Endothelial cell of umbilical vein (primary cell): ENCODE data around the gene PDSS2. TPM values are rescaled to one million over a fixed set of nuclear protein-coding genes. Genes with fewer than 3 reads are reported as not detected.

Source experiments
- BruUV-seq: library from RNA; stranded (reverse); fragments of 400-500 nt; replicated peaks from 2 replicates; lab custom pipeline; 2021; lab: Mats Ljungman, UMichigan
- CTCF ChIA-PET: fragments of 300-600, 350-600 bp; sonication (Branson Sonifier 250); formaldehyde crosslinking; loops from one replicate; lab custom pipeline; 2021; ENCODE audit warnings: antibody characterized with exemption, inconsistent platforms; lab: Charles Lee
- POLR2A ChIA-PET: fragments of 300-600, 350-600 bp; sonication (Branson Sonifier 250); formaldehyde crosslinking; loops from one replicate; lab custom pipeline; 2021; ENCODE audit warnings: antibody characterized with exemption, inconsistent platforms; lab: Charles Lee
- DNase-seq: peaks from one replicate; pipeline ENCODE4 v3.0.0-alpha.2; 2011; ENCODE audit warnings: low read depth, low spot score
- FAIRE-seq: peaks from 2 replicates; lab custom pipeline; 2011; peaks lifted over from hg19 to GRCh38; lab: Jason Lieb, UNC
- H2AFZ ChIP-seq: 2 replicates; pipeline ENCODE4 v1.6.0; 2012; ENCODE audit warnings: low read depth, low read length, control low read depth, inconsistent platforms
- H3K27ac ChIP-seq: 2 replicates; pipeline ENCODE4 v1.5.1; 2011; ENCODE audit warnings: low read depth, mild to moderate bottlenecking, control low read depth, low read length, moderate library complexity; ENCODE audit not compliant: insufficient read depth
- H3K27me3 ChIP-seq, 2 experiments: 2 replicates each; pipeline versions ENCODE4 v1.6.0 to v1.6.1; 2011; ENCODE audit warnings: low read length in 2 of 2, mixed read lengths in 1 of 2; ENCODE audit not compliant: control insufficient read depth in 2 of 2, insufficient read depth in 2 of 2
- H3K36me3 ChIP-seq, 2 experiments: 2 replicates in 1 of 2; 3 replicates in 1 of 2; pipeline ENCODE4 v1.5.1; 2011; ENCODE audit warnings: low read length in 2 of 2, mild to moderate bottlenecking in 1 of 2, moderate library complexity in 1 of 2; ENCODE audit not compliant: control insufficient read depth in 2 of 2, insufficient read depth in 2 of 2; ENCODE audit errors: extremely low read depth in 1 of 2
- H3K4me1 ChIP-seq: 3 replicates; pipeline ENCODE4 v1.5.1; 2011; ENCODE audit warnings: mild to moderate bottlenecking, low read length; ENCODE audit not compliant: control insufficient read depth, insufficient read depth; ENCODE audit errors: extremely low read depth
- H3K4me2 ChIP-seq: 2 replicates; pipeline ENCODE4 v1.6.1; 2011; ENCODE audit warnings: low read length, control low read depth, mixed read lengths; ENCODE audit not compliant: insufficient read depth
- H3K4me3 ChIP-seq, 3 experiments: fragments of 200-600 bp in 1 of 3; sonication (generic), shearing (Covaris generic) in 1 of 3; replicated peaks in 1 of 3; 2 replicates each; pipeline ENCODE4 v1.5.1; 2011 to 2016; ENCODE audit warnings: control low read depth in 3 of 3, low read length in 3 of 3, mild to moderate bottlenecking in 2 of 3, inconsistent platforms in 1 of 3, low read depth in 1 of 3, moderate library complexity in 1 of 3; ENCODE audit not compliant: insufficient read depth in 1 of 3
- H3K79me2 ChIP-seq: 2 replicates; pipeline ENCODE4 v1.6.0; 2012; ENCODE audit warnings: low read length, inconsistent platforms; ENCODE audit not compliant: control insufficient read depth, insufficient read depth
- H3K9ac ChIP-seq: replicated peaks from 2 replicates; pipeline ENCODE3; 2011; ENCODE audit warnings: low read length, control low read depth; ENCODE audit not compliant: insufficient read depth; ENCODE audit errors: extremely low read depth
- H3K9me1 ChIP-seq: replicated peaks from 3 replicates; pipeline ENCODE4 v1.6.0; 2011; ENCODE audit warnings: mild to moderate bottlenecking, low read length; ENCODE audit not compliant: control insufficient read depth, insufficient read depth; ENCODE audit errors: extremely low read depth
- H3K9me3 ChIP-seq: replicated peaks from 2 replicates; pipeline ENCODE4 v1.5.1; 2012; ENCODE audit warnings: low read length, inconsistent platforms; ENCODE audit not compliant: control insufficient read depth, insufficient read depth
- H4K20me1 ChIP-seq: replicated peaks from 2 replicates; pipeline ENCODE3; 2011; ENCODE audit warnings: mild to moderate bottlenecking, low read length; ENCODE audit not compliant: control insufficient read depth, insufficient read depth; ENCODE audit errors: extremely low read depth
- EZH2 ChIP-seq: IDR thresholded peaks from 2 replicates; pipeline ENCODE4 v1.6.1; 2012; ENCODE audit warnings: borderline replicate concordance, low read depth, mild to moderate bottlenecking, moderate library complexity, low read length, inconsistent platforms; ENCODE audit not compliant: severe bottlenecking
- FOS ChIP-seq: IDR thresholded peaks from 2 replicates; pipeline ENCODE4 v1.6.1; 2011; ENCODE audit warnings: mild to moderate bottlenecking, low read length, moderate library complexity, borderline replicate concordance; ENCODE audit not compliant: insufficient read depth
- GATA2 ChIP-seq: IDR thresholded peaks from 2 replicates; pipeline ENCODE4 v1.7.0; 2011; ENCODE audit warnings: low read depth, mild to moderate bottlenecking, moderate library complexity, mixed read lengths, low read length; ENCODE audit not compliant: insufficient read length, insufficient read depth
- JUN ChIP-seq: IDR thresholded peaks from 2 replicates; pipeline ENCODE4 v1.6.1; 2011; ENCODE audit warnings: borderline replicate concordance, low read depth; ENCODE audit not compliant: insufficient read length, insufficient read depth
- MAX ChIP-seq: IDR thresholded peaks from 2 replicates; pipeline ENCODE4 v1.6.1; 2011; ENCODE audit not compliant: insufficient read depth, insufficient read length
- MYC ChIP-seq: IDR thresholded peaks from one replicate; pipeline ENCODE4 v1.6.1; 2011; ENCODE audit warnings: mild to moderate bottlenecking, low read depth, low read length
- POLR2A ChIP-seq: IDR thresholded peaks from 2 replicates; pipeline ENCODE4 v1.6.1; 2012; ENCODE audit warnings: low read depth, mild to moderate bottlenecking, control low read depth, low read length
- POLR2AphosphoS5 ChIP-seq: IDR thresholded peaks from 2 replicates; pipeline ENCODE4 v1.6.1; 2012; ENCODE audit warnings: low read depth, mild to moderate bottlenecking, control low read depth, low read length, moderate library complexity; ENCODE audit not compliant: insufficient read depth
- dilution Hi-C: fragments of 300-500 bp; cut with MboI; formaldehyde crosslinking; loops from one replicate; pipeline ENCODE4 v1.15.0; 2019; ENCODE audit warnings: low sequenced_read_pairs; ENCODE audit not compliant: extremely low pct_ligation_motif_present
- intact Hi-C: fragments of 100-400 bp; cut with micrococcal nuclease; formaldehyde crosslinking; loops from one replicate; pipeline ENCODE4 v1.10.0; 2022
- polyA plus RNA-seq, 4 experiments: library from polyadenylated mRNA; depleted of rRNA in 3 of 4; stranded (reverse) in 3 of 4; unstranded in 1 of 4; fragments of >200 nt; gene quantifications; 2 replicates each; pipeline versions ENCODE4 v1.2.1 to v1.2.3, GENCODE V29; 2011 to 2012; ENCODE audit warnings: missing spikeins in 1 of 4
- total RNA-seq: library from RNA; stranded (reverse); gene quantifications from 2 replicates; pipeline ENCODE4 v1.2.3, GENCODE V29; 2021
- TF ChIP-seq, protein P1 (sequence below), 2 donors: IDR thresholded peaks; 1 replicate in 1 of 2; 2 replicates in 1 of 2; pipeline ENCODE4 v1.5.1; 2011; ENCODE audit warnings: low read length in 2 of 2, mild to moderate bottlenecking in 2 of 2, moderate library complexity in 2 of 2, control low read depth in 1 of 2, inconsistent platforms in 1 of 2, low read depth in 1 of 2; ENCODE audit not compliant: insufficient read depth in 1 of 2; ENCODE audit errors: extremely low read depth in 1 of 2

The PDSS2 gene
- total and polyA plus RNA-seq, 2 donors (not counting 3 experiments of a cell fraction or from before 2014, with no cell fraction given) = 7.6 to 9.3 TPM

GRCh38 chr6:107506145-107506544 lies 46.8 kb upstream of the PDSS2 start:
- H3K36me3 ChIP-seq = no peaks in the 10 kb centered on the region
- no TSS peak for BruUV-seq
- H3K4me2 ChIP-seq = no peak overlapping the region
- POLR2A ChIA-PET = no interaction called here
- dilution Hi-C loops (no loop called here), intact Hi-C loops (no loop called here)
- CTCF ChIA-PET = no interaction called here
- no peak overlapping the region for H3K4me3 ChIP-seq
- no peak overlapping the region for H3K27ac ChIP-seq
- H3K9ac ChIP-seq = no peak overlapping the region
- TF ChIP-seq, protein P1, sequence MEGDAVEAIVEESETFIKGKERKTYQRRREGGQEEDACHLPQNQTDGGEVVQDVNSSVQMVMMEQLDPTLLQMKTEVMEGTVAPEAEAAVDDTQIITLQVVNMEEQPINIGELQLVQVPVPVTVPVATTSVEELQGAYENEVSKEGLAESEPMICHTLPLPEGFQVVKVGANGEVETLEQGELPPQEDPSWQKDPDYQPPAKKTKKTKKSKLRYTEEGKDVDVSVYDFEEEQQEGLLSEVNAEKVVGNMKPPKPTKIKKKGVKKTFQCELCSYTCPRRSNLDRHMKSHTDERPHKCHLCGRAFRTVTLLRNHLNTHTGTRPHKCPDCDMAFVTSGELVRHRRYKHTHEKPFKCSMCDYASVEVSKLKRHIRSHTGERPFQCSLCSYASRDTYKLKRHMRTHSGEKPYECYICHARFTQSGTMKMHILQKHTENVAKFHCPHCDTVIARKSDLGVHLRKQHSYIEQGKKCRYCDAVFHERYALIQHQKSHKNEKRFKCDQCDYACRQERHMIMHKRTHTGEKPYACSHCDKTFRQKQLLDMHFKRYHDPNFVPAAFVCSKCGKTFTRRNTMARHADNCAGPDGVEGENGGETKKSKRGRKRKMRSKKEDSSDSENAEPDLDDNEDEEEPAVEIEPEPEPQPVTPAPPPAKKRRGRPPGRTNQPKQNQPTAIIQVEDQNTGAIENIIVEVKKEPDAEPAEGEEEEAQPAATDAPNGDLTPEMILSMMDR (IDR thresholded peaks at IDR 0.05; ENCODE audit: extremely low read depth in 1 of 2, insufficient read depth in 1 of 2, low read depth in 1 of 2, low read length in 2 of 2) = no peak
- no peak for TF ChIP-seq FOS
- TF ChIP-seq POLR2AphosphoS5 = no peak
- no peak for TF ChIP-seq MAX
- no peak for TF ChIP-seq EZH2
- no peak for TF ChIP-seq MYC
- no peak for TF ChIP-seq POLR2A
- no peak for TF ChIP-seq JUN
- no peak for TF ChIP-seq GATA2
- no peaks in the 10 kb centered on the region for H3K27me3 ChIP-seq
- H2AFZ ChIP-seq = no peak overlapping the region
- no peaks in the 10 kb centered on the region for H4K20me1 ChIP-seq
- DNase-seq (no peak), FAIRE-seq (no peak)
- no peaks in the 10 kb centered on the region for H3K4me1 ChIP-seq
- no peaks in the 10 kb centered on the region for H3K9me1 ChIP-seq
- H3K79me2 ChIP-seq = no peaks in the 10 kb centered on the region
- no peaks in the 10 kb centered on the region for H3K9me3 ChIP-seq
